GM19023 (cell line): Measurements from ENCODE around the gene OR8I2.
"Not testable (repeated sequence)": the region's sequence is repeated elsewhere in the genome, so short reads cannot be mapped to it uniquely, and the experiment has no call there.

Experiments used
- ATAC-seq: cut with Tn5 transposase; IDR thresholded peaks from one replicate; pipeline ENCODE4 v1.9.1; 2021; ENCODE audit warnings: mild to moderate bottlenecking, moderate library complexity; ENCODE audit not compliant: unreplicated experiment

OR8I2 gene

GRCh38 chr11:56093008-56093407, at the start of gene OR8I2:
OR8I2 (plus strand) TSS chr11:56093308; CDS start chr11:56093308, 0 bp downstream.
- ATAC-seq = no peak

- no peak for ATAC-seq
These were observed 47.6 kb upstream of the OR8I2 start for GRCh38 chr11:56045538-56045937.

GRCh38 chr11:56048480-56048879, 44.6 kb upstream of the OR8I2 start:
- no peak for ATAC-seq

GRCh38 chr11:56049487-56049886, 43.6 kb upstream of the OR8I2 start:
- no peak for ATAC-seq

- not testable (repeated sequence) for ATAC-seq
These were observed 36.7 kb upstream of the OR8I2 start for GRCh38 chr11:56056366-56056765.

- ATAC-seq = not testable (repeated sequence)
These were observed 35.4 kb upstream of the OR8I2 start for GRCh38 chr11:56057661-56058237.

- ATAC-seq = not testable (repeated sequence)
These were observed 34.8 kb upstream of the OR8I2 start for GRCh38 chr11:56058260-56058780.

GRCh38 chr11:56066980-56067379, 26.1 kb upstream of the OR8I2 start:
- no peak for ATAC-seq

- ATAC-seq = no peak
These were observed 3.4 kb upstream of the OR8I2 start for GRCh38 chr11:56089697-56090096.

- ATAC-seq = no peak
These were observed 10.2 kb downstream of the OR8I2 start, which contains the start of gene OR8H2 for GRCh38 chr11:56103210-56103737. OR8H2 (plus strand) TSS chr11:56103687; CDS start chr11:56105043, 1,356 bp downstream.

- no peak for ATAC-seq
These were observed 29.0 kb downstream of the OR8I2 start, which contains the start of gene OR8H3 for GRCh38 chr11:56122073-56122472. OR8H3 (plus strand) TSS chr11:56122373; CDS start chr11:56122373, 0 bp downstream.

- ATAC-seq = no peak
These were observed 47.1 kb downstream of the OR8I2 start, which contains the start of gene OR8J3 for GRCh38 chr11:56140151-56140661. OR8J3 (minus strand) TSS chr11:56140201; CDS start chr11:56137718, 2,483 bp downstream.

GRCh38 chr11:56143681-56144080, 50.6 kb downstream of the OR8I2 start:
- not testable (repeated sequence) for ATAC-seq
